Choroid plexus epithelial cell (primary cell): Measurements from ENCODE around the gene LENG1.

Experiments
- DNase-seq: peaks from one replicate; pipeline ENCODE4 v3.0.0-alpha.2; 2010; ENCODE audit warnings: low read depth
- H3K4me3 ChIP-seq: 2 replicates; pipeline ENCODE4 v1.5.1; 2011; ENCODE audit warnings: low read depth, mild to moderate bottlenecking, control low read depth, low read length, moderate library complexity
- TF ChIP-seq, protein P1 (sequence below): conservative IDR thresholded peaks from 2 replicates; pipeline ENCODE4 v1.5.1; 2011; ENCODE audit warnings: low read depth, mild to moderate bottlenecking, control low read depth, inconsistent platforms, low read length, moderate library complexity

The LENG1 gene

DNA sequence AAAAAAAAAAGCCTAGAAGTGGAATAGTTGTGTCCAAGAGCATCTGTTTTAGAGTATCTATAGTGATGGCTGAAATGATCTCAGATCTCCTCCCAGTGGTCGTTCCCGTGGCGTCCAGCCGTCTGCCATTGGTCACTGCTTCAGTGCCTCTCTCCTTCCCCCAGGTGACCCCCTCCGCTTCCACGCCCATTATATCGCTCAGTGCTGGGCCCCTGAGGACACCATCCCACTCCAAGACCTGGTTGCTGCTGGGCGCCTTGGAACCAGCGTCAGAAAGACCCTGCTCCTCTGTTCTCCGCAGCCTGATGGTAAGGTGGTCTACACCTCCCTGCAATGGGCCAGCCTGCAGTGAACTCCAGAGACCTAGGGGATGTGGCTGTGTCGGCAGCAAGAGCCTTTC lies 33.5 kb upstream of the LENG1 start:
- no peak for DNase-seq
- TF ChIP-seq, protein P1, sequence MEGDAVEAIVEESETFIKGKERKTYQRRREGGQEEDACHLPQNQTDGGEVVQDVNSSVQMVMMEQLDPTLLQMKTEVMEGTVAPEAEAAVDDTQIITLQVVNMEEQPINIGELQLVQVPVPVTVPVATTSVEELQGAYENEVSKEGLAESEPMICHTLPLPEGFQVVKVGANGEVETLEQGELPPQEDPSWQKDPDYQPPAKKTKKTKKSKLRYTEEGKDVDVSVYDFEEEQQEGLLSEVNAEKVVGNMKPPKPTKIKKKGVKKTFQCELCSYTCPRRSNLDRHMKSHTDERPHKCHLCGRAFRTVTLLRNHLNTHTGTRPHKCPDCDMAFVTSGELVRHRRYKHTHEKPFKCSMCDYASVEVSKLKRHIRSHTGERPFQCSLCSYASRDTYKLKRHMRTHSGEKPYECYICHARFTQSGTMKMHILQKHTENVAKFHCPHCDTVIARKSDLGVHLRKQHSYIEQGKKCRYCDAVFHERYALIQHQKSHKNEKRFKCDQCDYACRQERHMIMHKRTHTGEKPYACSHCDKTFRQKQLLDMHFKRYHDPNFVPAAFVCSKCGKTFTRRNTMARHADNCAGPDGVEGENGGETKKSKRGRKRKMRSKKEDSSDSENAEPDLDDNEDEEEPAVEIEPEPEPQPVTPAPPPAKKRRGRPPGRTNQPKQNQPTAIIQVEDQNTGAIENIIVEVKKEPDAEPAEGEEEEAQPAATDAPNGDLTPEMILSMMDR, result no peak
- H3K4me3 ChIP-seq, result no peak overlapping the region

DNA sequence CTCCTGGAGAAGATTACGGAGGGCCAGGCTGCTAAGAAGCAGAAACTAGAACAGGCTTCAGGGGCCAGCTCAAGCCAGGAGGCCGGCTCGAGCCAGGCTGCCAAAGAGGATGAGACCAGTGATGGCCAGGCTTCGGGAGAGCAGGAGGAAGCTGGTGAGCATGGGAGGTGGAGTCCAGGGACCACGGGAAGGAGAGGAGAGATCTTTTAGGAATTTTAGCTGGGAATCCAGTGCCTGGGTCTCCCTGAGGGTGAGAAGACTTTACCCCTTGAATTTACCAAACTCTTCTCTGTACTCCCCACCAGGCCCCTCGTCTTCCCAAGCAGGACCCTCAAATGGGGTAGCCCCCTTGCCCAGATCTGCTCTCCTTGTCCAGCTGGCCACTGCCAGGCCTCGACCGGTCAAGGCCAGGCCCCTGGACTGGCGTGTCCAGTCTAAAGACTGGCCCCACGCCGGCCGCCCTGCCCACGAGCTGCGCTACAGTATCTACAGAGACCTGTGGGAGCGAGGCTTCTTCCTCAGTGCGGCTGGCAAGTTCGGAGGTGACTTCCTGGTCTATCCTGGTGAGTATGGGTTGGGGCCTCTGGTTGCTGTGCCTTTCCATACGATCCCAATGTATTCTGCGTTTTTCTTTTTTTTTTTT lies 32.4 kb upstream of the LENG1 start:
- DNase-seq, result no peak
- peak overlapping the region; percentile 85 for H3K4me3 ChIP-seq
- TF ChIP-seq, protein P1, result no peak

DNA sequence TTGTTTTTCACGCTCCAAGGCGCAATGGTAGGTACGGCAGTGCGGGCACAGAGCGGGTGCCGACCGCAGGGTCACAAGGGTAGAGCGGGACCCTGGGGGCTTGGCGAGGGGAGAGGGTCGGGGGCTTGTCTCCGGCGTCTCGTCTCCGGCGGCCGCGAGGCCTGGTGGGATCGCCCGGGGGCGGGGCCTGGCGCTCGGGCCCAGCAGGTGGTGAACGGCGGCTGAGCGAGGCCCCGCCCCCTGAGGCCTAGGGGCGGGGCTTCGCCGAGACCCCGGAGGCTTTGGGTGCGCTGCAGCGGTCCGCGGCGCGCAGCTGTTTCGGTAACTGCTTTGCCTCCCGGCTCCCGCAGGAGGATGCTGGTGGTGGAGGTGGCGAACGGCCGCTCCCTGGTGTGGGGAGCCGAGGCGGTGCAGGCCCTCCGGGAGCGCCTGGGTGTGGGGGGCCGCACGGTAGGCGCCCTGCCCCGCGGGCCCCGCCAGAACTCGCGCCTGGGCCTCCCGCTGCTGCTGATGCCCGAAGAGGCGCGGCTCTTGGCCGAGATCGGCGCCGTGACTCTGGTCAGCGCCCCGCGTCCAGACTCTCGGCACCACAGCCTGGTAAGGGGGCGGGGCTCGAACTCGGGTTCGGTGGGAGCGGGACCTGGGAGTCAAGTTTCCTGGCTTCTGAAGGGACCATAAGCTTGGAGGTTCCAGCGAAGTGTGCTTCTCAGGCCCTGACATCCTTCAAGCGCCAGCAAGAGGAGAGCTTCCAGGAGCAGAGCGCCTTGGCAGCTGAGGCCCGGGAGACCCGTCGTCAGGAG lies 31.7 kb upstream of the LENG1 start, which contains the start of gene TSEN34:
TSS of gene TSEN34 (plus strand) at position 298 of the 800 bp plus-strand sequence. CDS start at position 355, 57 bp downstream.
- H3K4me3 ChIP-seq, result peak within 1 kb of the TSS; percentile 85
- TF ChIP-seq, protein P1, result no peak
- DNase-seq, result peak; percentile 84

DNA sequence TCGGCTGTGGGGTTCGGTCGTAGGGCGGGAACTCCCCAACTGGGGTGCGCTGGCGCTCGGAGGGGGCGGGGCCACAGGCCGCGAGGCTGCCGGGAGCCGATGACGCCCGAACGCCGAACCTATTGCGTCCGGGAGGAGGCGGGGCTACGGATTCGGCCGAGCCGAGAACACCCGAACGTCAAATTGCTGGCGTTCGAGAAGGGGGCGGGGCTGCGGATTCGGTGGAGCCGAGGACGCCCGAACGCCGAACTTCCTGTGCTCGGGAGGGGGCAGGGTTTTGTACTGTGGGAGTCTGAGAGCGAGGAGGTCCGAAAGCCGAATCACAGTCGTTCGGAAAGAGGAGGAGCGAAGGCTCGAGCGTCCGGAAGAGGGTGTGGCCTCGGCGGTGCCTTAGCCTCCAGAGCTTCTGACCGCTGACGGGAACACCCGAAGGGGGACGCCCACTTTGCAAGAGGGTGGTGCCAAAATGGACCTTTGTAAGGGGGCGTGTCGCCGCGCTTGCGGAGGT lies 31.0 kb upstream of the LENG1 start:
- H3K4me3 ChIP-seq, result peak overlapping the region; percentile 85
- DNase-seq, result peak; percentile 100
- TF ChIP-seq, protein P1, result no peak

DNA sequence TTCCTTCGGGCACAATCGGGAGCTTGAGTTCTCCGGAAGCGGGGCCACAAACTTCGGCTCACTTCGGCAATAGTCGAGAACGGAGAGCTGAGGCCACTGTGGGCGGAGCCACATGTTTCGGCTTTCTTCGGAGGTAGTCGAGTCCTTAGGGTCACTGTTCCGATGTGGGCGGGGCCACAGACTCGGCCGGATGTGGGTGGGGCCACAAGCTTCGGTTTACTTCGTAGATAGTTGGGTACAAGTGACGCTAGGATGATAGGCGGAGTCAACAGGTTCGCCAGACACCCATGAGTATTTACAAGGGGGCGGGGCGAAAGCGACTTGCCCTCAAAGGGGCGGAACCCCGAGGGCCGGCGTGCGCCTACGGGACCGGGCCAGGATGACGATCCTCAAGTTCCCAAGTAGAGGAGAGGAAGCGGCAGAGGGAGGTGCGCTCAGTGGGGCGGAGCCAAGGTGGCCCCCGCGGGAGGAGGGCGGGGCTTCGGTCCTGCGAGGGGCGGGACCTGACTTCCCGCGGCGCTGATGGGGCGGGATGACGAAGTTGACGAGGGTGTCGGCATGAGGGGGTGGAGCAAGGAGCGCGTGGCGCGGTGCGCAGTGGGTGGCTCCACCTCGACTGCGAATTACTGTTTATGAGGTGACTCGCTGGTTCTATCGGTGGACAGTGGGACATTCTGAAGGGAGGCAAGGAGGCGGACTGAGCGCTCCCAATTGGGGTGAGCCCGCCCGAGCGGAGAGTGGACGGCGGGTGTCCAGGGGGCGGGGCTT lies 30.4 kb upstream of the LENG1 start:
- TF ChIP-seq, protein P1, result no peak
- peak; percentile 100 for DNase-seq
- H3K4me3 ChIP-seq, result peak overlapping the region; percentile 83

DNA sequence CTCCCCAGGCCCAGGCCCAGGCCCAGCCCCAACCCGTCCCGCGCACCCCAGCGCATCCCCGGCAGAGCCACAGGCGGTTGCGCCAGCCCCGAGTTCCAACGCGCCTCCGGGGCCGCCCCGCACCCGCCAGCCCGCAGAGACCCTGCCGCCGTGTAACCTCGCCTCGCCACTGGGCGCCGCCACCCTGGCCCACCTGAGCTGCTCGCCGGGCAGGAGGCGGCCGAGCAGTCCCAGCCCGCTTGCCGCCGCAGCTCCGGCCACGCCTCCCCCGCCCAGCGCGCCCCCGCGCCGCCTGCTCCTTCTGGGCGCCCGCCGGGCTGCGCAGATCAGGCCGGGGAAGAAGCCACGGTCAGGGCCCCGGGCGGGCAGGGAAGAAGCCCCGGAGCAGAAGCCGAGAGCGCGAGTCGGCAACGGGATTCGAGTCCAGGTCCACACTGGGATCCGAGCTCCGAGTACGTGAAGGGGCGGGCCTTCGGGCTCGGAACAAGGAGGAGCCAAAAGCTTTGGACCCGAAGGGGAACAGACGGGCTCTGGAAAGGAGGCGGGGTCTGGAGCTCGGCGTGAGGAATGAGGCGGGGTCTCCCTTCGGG lies 29.7 kb upstream of the LENG1 start, which contains the start of gene MBOAT7:
TSS of gene MBOAT7 (minus strand) at position 436 of the 590 bp plus-strand sequence. CDS start 1,072 bp downstream, outside the sequence.
- TF ChIP-seq, protein P1, result no peak
- DNase-seq, result no peak
- peak within 1 kb of the TSS; percentile 83 for H3K4me3 ChIP-seq
